HL-60 (cell line): ENCODE results near the gene UNC13B.

Source experiments
- DNase-seq, 2 experiments: peaks; one replicate each; pipeline ENCODE4 v3.0.0-alpha.2; 2010 to 2020; ENCODE audit warnings: low read depth in 1 of 2, low spot score in 1 of 2
- H3K27ac ChIP-seq: fragments of 250-450 bp; sonication (Bioruptor Pico); replicated peaks from 2 replicates; pipeline ENCODE4 v1.5.1; 2020; ENCODE audit warnings: mild to moderate bottlenecking, moderate library complexity
- H3K27me3 ChIP-seq: fragments of 250-450 bp; sonication (Bioruptor Pico); 2 replicates; pipeline ENCODE4 v1.5.1; 2021; ENCODE audit warnings: mild to moderate bottlenecking, moderate library complexity; ENCODE audit not compliant: insufficient read depth, poor library complexity, severe bottlenecking
- H3K4me3 ChIP-seq: replicated peaks from 2 replicates; pipeline ENCODE4 v1.5.1; 2011; ENCODE audit warnings: mild to moderate bottlenecking, control low read depth, low read length; ENCODE audit not compliant: insufficient read depth
- GABPA ChIP-seq: IDR thresholded peaks from 2 replicates; pipeline ENCODE4 v1.6.1; 2012; ENCODE audit warnings: low read depth
- POLR2AphosphoS5 ChIP-seq: IDR thresholded peaks from 2 replicates; pipeline ENCODE4 v1.6.1; 2012; ENCODE audit warnings: low read depth
- SPI1 ChIP-seq: IDR thresholded peaks from 2 replicates; pipeline ENCODE4 v1.6.1; 2012; ENCODE audit warnings: low read depth, mild to moderate bottlenecking, borderline replicate concordance
- TF ChIP-seq, protein P1 (sequence below): IDR thresholded peaks from one replicate; pipeline ENCODE4 v1.5.1; 2011; ENCODE audit warnings: low read length, control low read depth, inconsistent platforms; ENCODE audit not compliant: insufficient read depth
- TF ChIP-seq, protein P2 (sequence below): IDR thresholded peaks from 2 replicates; pipeline ENCODE4 v1.6.1; 2012; ENCODE audit warnings: low read depth; ENCODE audit not compliant: insufficient replicate concordance

Gene UNC13B

DNA sequence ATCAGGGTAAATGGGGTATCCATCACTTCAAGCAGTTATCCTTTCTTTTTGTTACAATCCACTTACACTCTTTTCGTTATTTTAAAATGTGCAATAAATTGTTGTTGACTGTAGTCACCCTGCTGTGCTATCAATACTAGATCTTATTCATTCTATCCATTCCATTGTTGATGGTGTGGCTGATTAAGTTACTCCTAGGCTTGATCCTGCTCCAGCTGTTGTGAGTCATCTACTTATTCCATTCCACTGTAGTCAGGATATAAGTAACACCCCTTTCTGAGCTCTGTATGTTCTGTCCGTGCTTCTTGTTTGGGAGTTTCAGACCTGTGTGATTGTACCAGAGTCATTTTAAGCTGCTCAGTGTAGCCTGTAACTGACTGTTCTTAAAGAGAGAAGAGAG, 205.6 kb downstream of the UNC13B start:
- H3K27me3 ChIP-seq: no peaks in the 10 kb centered on the region
- no peak for TF ChIP-seq POLR2AphosphoS5
- TF ChIP-seq GABPA: no peak
- TF ChIP-seq, protein P1, sequence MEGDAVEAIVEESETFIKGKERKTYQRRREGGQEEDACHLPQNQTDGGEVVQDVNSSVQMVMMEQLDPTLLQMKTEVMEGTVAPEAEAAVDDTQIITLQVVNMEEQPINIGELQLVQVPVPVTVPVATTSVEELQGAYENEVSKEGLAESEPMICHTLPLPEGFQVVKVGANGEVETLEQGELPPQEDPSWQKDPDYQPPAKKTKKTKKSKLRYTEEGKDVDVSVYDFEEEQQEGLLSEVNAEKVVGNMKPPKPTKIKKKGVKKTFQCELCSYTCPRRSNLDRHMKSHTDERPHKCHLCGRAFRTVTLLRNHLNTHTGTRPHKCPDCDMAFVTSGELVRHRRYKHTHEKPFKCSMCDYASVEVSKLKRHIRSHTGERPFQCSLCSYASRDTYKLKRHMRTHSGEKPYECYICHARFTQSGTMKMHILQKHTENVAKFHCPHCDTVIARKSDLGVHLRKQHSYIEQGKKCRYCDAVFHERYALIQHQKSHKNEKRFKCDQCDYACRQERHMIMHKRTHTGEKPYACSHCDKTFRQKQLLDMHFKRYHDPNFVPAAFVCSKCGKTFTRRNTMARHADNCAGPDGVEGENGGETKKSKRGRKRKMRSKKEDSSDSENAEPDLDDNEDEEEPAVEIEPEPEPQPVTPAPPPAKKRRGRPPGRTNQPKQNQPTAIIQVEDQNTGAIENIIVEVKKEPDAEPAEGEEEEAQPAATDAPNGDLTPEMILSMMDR: no peak
- no peak for TF ChIP-seq SPI1
- TF ChIP-seq, protein P2, sequence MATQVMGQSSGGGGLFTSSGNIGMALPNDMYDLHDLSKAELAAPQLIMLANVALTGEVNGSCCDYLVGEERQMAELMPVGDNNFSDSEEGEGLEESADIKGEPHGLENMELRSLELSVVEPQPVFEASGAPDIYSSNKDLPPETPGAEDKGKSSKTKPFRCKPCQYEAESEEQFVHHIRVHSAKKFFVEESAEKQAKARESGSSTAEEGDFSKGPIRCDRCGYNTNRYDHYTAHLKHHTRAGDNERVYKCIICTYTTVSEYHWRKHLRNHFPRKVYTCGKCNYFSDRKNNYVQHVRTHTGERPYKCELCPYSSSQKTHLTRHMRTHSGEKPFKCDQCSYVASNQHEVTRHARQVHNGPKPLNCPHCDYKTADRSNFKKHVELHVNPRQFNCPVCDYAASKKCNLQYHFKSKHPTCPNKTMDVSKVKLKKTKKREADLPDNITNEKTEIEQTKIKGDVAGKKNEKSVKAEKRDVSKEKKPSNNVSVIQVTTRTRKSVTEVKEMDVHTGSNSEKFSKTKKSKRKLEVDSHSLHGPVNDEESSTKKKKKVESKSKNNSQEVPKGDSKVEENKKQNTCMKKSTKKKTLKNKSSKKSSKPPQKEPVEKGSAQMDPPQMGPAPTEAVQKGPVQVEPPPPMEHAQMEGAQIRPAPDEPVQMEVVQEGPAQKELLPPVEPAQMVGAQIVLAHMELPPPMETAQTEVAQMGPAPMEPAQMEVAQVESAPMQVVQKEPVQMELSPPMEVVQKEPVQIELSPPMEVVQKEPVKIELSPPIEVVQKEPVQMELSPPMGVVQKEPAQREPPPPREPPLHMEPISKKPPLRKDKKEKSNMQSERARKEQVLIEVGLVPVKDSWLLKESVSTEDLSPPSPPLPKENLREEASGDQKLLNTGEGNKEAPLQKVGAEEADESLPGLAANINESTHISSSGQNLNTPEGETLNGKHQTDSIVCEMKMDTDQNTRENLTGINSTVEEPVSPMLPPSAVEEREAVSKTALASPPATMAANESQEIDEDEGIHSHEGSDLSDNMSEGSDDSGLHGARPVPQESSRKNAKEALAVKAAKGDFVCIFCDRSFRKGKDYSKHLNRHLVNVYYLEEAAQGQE: no peak
- H3K4me3 ChIP-seq: no peak overlapping the region
- H3K27ac ChIP-seq: no peak overlapping the region
- no peak for DNase-seq

DNA sequence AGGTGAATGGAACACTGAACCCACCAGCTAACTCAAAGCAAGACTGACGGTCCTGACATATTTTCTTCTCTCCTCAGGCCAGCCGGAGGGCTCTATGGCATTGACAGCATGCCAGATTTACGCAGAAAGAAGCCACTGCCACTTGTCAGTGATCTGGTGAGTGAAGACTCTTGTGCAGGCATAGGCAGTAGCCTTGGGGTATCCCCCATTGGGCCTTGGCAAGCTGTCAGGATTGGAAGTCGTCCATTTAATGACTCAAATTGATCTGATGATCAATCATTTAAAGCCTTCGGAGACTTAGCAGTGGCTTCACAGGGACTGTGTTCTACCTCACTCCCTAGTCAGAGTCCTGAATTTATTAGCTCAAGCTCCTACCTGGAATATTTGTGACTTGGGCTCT, 208.4 kb downstream of the UNC13B start:
- TF ChIP-seq GABPA (no peak), SPI1 (no peak), POLR2AphosphoS5 (no peak)
- TF ChIP-seq, protein P2: no peak
- TF ChIP-seq, protein P1: no peak
- no peak for DNase-seq
- Histone ChIP-seq H3K27ac (no peak overlapping the region), H3K4me3 (no peak overlapping the region), H3K27me3 (no peaks in the 10 kb centered on the region)

DNA sequence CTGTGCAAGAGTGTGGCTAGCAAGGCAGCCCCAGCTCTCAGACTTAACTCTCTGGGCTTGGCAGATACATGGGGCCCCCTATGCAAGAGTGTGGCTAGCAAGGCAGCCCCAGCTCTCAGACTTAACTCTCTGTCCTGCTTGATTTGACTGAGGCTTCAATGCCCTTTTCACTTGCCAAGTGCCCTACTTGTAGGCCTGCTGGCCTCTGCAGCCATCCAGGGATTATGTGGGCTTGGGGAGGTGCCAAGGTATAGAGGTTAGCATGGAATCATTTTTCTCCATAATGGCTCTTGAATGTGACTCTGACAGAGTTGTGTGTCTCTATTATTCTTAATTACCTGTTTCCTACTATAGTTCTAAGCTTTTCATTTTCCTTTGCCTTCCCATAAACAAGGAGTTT, 212.6 kb downstream of the UNC13B start:
- H3K27ac ChIP-seq: no peak overlapping the region
- no peak for DNase-seq
- H3K27me3 ChIP-seq: no peaks in the 10 kb centered on the region
- TF ChIP-seq, protein P2: no peak
- no peak for TF ChIP-seq POLR2AphosphoS5
- TF ChIP-seq GABPA: no peak
- no peak for TF ChIP-seq SPI1
- TF ChIP-seq, protein P1: no peak
- H3K4me3 ChIP-seq: no peak overlapping the region
